ENCODE data around the gene AKT3.

DNA sequence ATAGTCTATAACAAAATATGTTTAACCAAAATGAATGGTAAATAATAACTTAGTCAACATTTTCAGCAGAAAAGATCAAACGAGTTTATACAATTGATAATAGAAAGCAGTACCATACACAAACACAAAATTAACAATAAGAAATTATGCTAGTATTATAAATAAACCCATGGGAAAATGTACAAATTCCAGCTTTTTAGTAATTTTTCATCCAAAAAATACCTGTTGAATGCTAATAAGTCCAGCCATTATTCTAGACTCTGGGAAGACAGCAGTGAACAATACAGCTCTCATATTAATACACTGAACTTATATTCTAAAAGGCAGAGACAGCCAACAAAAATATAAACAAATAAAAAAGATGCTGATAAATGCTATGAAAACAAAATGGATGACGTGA lies 66.3 kb downstream of the AKT3 start:
- TF ChIP-seq CTCF (IDR thresholded peaks at IDR 0.05; ENCODE audit: low read length) = no peak
- no peak for TF ChIP-seq EZH2phosphoT487 (IDR thresholded peaks at IDR 0.05; ENCODE audit: low read length)

All from MM.1S (cell line).